HL-60 (cell line): ENCODE results near the gene CDH2.

Experiments
- GABPA ChIP-seq: IDR thresholded peaks from 2 replicates; pipeline ENCODE4 v1.6.1; 2012; ENCODE audit warnings: low read depth
- POLR2AphosphoS5 ChIP-seq: IDR thresholded peaks from 2 replicates; pipeline ENCODE4 v1.6.1; 2012; ENCODE audit warnings: low read depth
- TF ChIP-seq, protein P1 (sequence below): IDR thresholded peaks from 2 replicates; pipeline ENCODE4 v1.6.1; 2012; ENCODE audit warnings: low read depth; ENCODE audit not compliant: insufficient replicate concordance
- TF ChIP-seq, protein P2 (sequence below): IDR thresholded peaks from one replicate; pipeline ENCODE4 v1.5.1; 2011; ENCODE audit warnings: low read length, control low read depth, inconsistent platforms; ENCODE audit not compliant: insufficient read depth

DNA sequence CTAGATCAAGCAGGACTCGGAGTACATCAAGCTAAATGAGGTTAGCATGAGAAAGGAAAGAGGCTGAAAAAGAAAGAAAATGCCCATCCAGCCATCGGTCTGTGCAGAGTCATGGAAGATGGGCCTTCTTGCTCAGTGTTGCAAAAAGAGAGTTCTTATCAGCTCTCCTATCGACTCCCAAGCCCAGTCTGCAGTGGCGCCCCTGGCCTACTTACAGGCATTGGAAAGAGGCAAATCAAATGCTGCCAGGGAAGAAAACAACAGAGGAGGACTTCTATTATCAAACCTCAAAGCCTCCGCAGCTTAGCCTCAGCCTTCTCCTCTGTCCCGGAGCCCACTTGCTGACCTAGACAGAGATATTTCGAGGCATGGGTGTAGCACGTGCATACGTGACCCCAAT lies 66.0 kb downstream of the CDH2 start:
- no peak for TF ChIP-seq GABPA
- TF ChIP-seq, protein P1, sequence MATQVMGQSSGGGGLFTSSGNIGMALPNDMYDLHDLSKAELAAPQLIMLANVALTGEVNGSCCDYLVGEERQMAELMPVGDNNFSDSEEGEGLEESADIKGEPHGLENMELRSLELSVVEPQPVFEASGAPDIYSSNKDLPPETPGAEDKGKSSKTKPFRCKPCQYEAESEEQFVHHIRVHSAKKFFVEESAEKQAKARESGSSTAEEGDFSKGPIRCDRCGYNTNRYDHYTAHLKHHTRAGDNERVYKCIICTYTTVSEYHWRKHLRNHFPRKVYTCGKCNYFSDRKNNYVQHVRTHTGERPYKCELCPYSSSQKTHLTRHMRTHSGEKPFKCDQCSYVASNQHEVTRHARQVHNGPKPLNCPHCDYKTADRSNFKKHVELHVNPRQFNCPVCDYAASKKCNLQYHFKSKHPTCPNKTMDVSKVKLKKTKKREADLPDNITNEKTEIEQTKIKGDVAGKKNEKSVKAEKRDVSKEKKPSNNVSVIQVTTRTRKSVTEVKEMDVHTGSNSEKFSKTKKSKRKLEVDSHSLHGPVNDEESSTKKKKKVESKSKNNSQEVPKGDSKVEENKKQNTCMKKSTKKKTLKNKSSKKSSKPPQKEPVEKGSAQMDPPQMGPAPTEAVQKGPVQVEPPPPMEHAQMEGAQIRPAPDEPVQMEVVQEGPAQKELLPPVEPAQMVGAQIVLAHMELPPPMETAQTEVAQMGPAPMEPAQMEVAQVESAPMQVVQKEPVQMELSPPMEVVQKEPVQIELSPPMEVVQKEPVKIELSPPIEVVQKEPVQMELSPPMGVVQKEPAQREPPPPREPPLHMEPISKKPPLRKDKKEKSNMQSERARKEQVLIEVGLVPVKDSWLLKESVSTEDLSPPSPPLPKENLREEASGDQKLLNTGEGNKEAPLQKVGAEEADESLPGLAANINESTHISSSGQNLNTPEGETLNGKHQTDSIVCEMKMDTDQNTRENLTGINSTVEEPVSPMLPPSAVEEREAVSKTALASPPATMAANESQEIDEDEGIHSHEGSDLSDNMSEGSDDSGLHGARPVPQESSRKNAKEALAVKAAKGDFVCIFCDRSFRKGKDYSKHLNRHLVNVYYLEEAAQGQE = no peak
- TF ChIP-seq POLR2AphosphoS5 = no peak
- TF ChIP-seq, protein P2, sequence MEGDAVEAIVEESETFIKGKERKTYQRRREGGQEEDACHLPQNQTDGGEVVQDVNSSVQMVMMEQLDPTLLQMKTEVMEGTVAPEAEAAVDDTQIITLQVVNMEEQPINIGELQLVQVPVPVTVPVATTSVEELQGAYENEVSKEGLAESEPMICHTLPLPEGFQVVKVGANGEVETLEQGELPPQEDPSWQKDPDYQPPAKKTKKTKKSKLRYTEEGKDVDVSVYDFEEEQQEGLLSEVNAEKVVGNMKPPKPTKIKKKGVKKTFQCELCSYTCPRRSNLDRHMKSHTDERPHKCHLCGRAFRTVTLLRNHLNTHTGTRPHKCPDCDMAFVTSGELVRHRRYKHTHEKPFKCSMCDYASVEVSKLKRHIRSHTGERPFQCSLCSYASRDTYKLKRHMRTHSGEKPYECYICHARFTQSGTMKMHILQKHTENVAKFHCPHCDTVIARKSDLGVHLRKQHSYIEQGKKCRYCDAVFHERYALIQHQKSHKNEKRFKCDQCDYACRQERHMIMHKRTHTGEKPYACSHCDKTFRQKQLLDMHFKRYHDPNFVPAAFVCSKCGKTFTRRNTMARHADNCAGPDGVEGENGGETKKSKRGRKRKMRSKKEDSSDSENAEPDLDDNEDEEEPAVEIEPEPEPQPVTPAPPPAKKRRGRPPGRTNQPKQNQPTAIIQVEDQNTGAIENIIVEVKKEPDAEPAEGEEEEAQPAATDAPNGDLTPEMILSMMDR = no peak
